NCI-H1694 treated with DMSO at 0.1 percent for 48 hours (cell line): ENCODE results near the gene AQP12B.
"Not testable (repeated sequence)": the region's sequence is repeated elsewhere in the genome, so short reads cannot be mapped to it uniquely, and the experiment has no call there.

ENCODE experiments used
- DNase-seq: peaks from one replicate; lab custom pipeline; 2025; lab: John Stamatoyannopoulos, UW

The AQP12B gene

GRCh38 chr2:240682431-240683224, at the start of gene AQP12B:
TSS of gene AQP12B (minus strand) at chr2:240682885. CDS start at chr2:240682837, 48 bp downstream.
- not testable (repeated sequence) for DNase-seq

DNA sequence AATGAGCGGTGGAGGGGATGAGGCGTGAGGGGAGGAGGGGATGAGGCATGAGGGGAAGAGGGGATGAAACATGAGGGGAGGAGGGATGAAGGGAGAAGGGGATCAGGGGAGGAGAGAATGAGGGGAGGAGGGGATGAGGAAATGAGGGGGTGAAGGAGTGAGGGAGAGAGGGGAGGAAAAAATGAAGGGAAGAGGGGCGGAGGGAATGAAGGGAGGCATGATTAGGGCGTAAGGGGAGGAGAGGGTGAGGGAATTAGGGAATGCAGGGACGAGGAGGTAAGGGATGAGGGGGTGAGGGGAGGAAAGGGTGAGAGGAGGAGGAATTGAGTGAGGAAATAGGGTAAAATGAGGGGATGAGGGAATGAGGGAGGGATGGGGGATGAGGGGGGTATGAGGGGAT, 49.5 kb upstream of the AQP12B start:
- DNase-seq: no peak

DNA sequence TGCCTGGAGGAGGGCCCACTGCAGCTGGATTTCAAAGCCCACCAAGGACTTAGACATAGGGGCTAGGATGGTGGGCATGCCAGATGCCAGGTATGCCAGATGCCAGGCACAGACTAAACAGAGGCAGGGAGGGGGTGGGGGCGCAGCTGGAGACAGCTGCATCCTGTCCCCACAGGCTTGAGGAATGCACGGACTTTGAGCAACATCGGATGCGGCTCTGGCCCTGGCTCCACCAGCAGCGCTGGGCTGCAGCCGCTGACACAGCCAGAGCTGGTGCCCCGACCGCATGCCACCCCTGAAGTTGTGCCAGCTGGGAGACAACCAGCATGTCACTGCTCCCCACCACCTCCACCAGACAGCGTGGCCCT, 48.5 kb upstream of the AQP12B start:
- no peak for DNase-seq

DNA sequence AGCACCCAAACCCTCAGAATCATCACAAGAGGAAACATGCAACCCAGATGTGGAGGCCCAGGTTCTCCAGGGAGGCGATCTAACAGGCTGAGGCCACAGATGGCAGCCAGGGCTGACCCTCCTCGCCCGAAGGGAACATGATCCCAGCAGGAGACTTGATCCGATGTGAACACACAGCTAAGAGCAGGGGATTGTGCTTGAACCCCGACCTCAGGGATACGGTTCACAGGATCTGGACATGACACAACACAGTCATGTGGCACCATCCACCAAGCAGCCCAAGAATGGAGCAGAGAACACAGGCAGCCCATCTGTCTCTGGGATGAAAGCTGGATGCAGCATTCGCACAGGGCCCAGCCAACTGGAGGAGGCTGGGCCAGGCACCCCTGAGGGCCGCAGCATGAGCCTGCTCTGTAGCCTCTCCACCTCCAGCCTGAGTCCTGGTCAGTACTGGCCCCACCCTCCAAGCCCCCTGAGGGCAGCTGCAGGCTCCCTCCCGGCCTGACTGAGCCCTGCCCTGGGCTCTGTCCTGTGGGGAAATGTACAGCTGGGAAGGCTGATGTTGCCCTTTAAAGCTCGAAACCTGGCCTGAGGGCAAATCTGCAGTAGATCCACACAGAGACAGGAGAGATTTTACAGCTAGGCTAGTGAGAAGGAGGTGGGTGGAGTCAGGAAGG, 48.0 kb upstream of the AQP12B start:
- DNase-seq: peak; percentile 24

DNA sequence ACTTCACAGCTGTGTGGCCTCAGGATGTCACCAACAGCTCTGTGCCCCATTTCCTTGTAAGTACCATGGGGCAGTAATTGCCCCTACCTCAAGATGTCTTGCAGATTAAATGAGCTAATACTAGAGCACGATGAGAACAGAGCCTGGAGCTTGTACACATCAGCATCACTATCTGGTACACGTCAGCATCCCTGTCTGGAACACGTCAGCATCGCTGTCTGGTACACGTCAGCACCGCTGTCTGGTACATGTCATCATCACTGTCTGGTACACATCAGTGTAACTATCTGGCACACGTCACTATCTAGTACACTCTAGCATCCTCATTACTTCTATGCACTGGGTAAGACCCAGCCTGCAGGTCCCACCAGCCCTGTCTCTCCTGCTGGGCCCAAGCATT, 46.1 kb upstream of the AQP12B start:
- DNase-seq: no peak

GRCh38 chr2:240728361-240728760, 45.7 kb upstream of the AQP12B start:
- no peak for DNase-seq

GRCh38 chr2:240727913-240728312, 45.2 kb upstream of the AQP12B start:
- no peak for DNase-seq

DNA sequence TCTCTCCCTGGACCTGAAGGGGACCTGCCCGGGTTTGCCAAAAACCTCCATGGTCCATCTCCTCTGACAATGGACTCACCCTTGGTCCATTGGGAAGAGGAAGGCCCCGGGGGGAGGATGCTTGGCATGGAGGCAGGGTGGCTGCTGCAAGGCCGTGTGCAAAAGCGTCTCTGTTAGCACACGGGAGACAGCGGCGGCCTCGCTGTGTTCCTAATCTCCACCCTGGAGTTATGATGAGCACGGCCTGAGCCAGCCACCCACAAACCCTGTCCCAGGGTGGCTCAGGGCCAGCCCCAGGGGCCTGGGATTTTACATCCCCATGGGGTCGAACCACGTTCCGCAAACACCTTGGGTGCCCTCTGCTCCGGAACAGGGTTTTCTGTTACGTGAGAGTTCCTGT, 44.8 kb upstream of the AQP12B start:
- DNase-seq: no peak

- DNase-seq: no peak
These were observed 44.2 kb upstream of the AQP12B start for GRCh38 chr2:240726876-240727275.

GRCh38 chr2:240725671-240726070, 43.0 kb upstream of the AQP12B start:
- DNase-seq: peak; percentile 86

- DNase-seq: no peak
These were observed 42.6 kb upstream of the AQP12B start for GRCh38 chr2:240725266-240725665.

GRCh38 chr2:240724431-240724830, 41.7 kb upstream of the AQP12B start:
- no peak for DNase-seq

DNA sequence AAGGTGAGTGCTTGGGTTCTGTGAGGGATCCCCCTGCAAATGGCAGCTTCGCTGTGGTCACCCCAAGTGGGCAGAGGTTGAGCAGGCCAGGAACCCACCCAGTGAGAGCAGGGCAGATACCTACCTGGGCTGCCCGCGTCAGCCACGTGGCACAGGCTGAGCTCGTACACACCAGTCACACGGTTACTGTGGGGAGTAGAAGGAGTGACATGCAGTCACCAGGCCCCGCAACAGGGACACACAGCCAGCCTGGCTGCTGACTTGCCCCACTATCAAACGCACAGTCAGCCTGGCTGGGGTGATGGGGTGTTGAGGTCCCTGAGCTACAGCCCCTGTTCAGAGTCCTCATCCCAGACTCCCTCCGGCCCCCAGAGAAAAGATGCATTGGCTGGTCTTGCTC, 41.2 kb upstream of the AQP12B start:
- DNase-seq: no peak

GRCh38 chr2:240722796-240723735, 40.4 kb upstream of the AQP12B start:
- DNase-seq: no peak

DNA sequence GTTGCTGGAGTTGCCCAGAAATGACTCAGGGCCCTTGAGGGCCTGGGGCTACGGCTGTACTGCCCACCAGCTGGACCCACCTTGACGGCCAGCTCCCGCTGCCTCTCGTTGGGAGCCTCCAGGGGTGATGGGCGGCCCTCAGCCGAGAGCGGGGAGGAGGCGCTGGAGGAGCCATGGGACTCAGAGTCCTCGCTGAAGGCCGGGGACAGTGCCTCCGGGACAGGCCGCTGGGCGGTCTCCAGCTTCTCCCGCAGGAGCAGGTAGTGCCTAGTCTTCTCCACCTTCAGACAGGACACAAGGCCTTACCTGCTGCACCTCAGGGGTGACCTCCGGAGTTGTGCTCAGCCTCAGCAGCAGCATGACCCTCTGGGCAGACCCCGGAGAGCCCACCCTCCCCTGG, 39.7 kb upstream of the AQP12B start:
- DNase-seq: no peak

- no peak for DNase-seq
These were observed 39.0 kb upstream of the AQP12B start for GRCh38 chr2:240721596-240722180.

GRCh38 chr2:240720686-240721595, 38.3 kb upstream of the AQP12B start:
- DNase-seq: no peak

- no peak for DNase-seq
These were observed 37.2 kb upstream of the AQP12B start for GRCh38 chr2:240719676-240720545.

GRCh38 chr2:240718896-240719490, 36.3 kb upstream of the AQP12B start:
- no peak for DNase-seq
